Sigmoid colon (tissue), 7 donors: ENCODE results near the gene KIF19. TPM values are rescaled to one million over a fixed set of nuclear protein-coding genes. Genes with fewer than 3 reads are reported as not detected.
"Not testable (repeated sequence)": the region's sequence is repeated elsewhere in the genome, so short reads cannot be mapped to it uniquely, and the experiment has no call there.

Source experiments
- DNase-seq: peaks from one replicate; pipeline ENCODE4 v3.0.0-alpha.2; 2019
- H3K27ac ChIP-seq, 4 donors: fragments of 200-600 bp; sonication (generic); one replicate each; pipeline ENCODE4 v1.5.1; 2016 to 2019; ENCODE audit warnings: mild to moderate bottlenecking in 1 of 4
- H3K27me3 ChIP-seq, 3 donors: fragments of 200-600 bp; sonication (generic); one replicate each; pipeline ENCODE4 v1.5.1; 2019; ENCODE audit warnings: mild to moderate bottlenecking in 1 of 3
- H3K36me3 ChIP-seq, 4 donors: fragments of 200-600 bp; sonication (generic); one replicate each; pipeline ENCODE4 v1.5.1; 2016 to 2019
- H3K4me1 ChIP-seq, 4 donors: fragments of 200-600 bp; sonication (generic); one replicate each; pipeline ENCODE4 v1.5.1; 2017 to 2019
- H3K4me3 ChIP-seq, 4 donors: fragments of 200-600 bp; sonication (generic); one replicate each; pipeline ENCODE4 v1.5.1; 2017 to 2019; ENCODE audit warnings: mild to moderate bottlenecking in 2 of 4, moderate library complexity in 1 of 4
- H3K9me3 ChIP-seq, 4 donors: fragments of 200-600 bp in 3 of 4; sonication (generic) in 3 of 4; one replicate each; pipeline versions ENCODE4 v1.5.1 to v1.6.1; 2013 to 2019
- CTCF ChIP-seq, 4 experiments: fragments of 450-650 bp in 3 of 4; fragments of 200-600 bp in 1 of 4; IDR thresholded peaks; one replicate each; pipeline ENCODE4 v1.5.1; 2016 to 2019; ENCODE audit warnings: antibody characterized with exemption in 4 of 4, mild to moderate bottlenecking in 3 of 4, moderate library complexity in 2 of 4
- EP300 ChIP-seq, 4 donors: sonication (generic); formaldehyde crosslinking; IDR thresholded peaks; one replicate each; pipeline ENCODE4 v1.6.1; 2017; ENCODE audit warnings: antibody characterized with exemption in 4 of 4
- POLR2A ChIP-seq, 2 donors: fragments of 450-650 bp; IDR thresholded peaks; one replicate each; pipeline ENCODE4 v1.6.1; 2016; ENCODE audit warnings: antibody characterized with exemption in 2 of 2, mild to moderate bottlenecking in 2 of 2, moderate library complexity in 2 of 2
- POLR2AphosphoS5 ChIP-seq, 4 donors: sonication (generic); formaldehyde crosslinking; IDR thresholded peaks; one replicate each; pipeline ENCODE4 v1.6.1; 2017; ENCODE audit warnings: antibody characterized with exemption in 4 of 4
- WGBS, 2 donors: extraction: QIAGEN DNeasy Blood & Tissue Kit; methylation state at CpG; one replicate each; pipeline ENCODE4 v1.1.7; 2013; 5-methylcytosine and 5-hydroxymethylcytosine counted together
- intact Hi-C: fragments of 100-400 bp; cut with DNase I; formaldehyde crosslinking; loops from one replicate; pipeline ENCODE4 v1.15.1; 2023
- polyA plus RNA-seq, 3 donors: library from polyadenylated mRNA; stranded (reverse); fragments of 200-250 nt; gene quantifications; one replicate each; pipeline ENCODE4 v1.2.3, GENCODE V29; 2013
- total RNA-seq, 4 donors: library from RNA; depleted of rRNA; stranded (reverse); fragments of >200 nt; gene quantifications; one replicate each; pipeline ENCODE4 v1.1.0, GENCODE V29; 2016
- donor health status: healthy with polysubstance abuse.
- donor health status: Bipolar disorder and iron deficiency.
- donor health status: healthy.

Gene KIF19
- total and polyA plus RNA-seq, 7 donors = 0.36 to 3.3 (median 0.80) TPM; not detected in 1

DNA sequence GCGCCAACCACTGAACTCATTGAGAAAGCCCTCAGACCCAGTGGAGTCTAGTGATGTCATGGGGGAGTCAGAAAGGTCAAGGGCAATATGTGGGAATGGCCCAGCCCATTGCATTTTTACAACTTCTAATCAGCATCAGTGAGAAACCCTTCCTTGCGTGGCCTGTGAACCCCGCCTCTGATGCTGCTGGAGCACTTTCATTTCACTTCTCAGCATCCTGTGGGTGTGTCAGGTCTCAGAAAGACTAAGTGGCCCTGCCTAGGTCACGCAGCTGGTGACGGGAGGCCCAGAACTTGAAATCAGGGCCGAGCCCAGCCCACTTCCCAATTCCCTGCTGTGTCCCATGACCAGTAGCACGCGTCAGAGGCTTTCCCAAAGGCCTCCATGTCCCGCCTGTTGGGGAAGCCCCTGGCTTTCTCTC is 45.9 kb upstream of the KIF19 start:
- H3K36me3 ChIP-seq = no peaks in the 10 kb centered on the region
- peaks cover 0 to 4% (median 2%) of the 10 kb centered on the region in 4 donors for H3K4me1 ChIP-seq
- no peak overlapping the region for H3K27ac ChIP-seq
- no peaks in the 10 kb centered on the region for H3K9me3 ChIP-seq
- H3K4me3 ChIP-seq = no peak overlapping the region
- DNase-seq = no peak
- TF ChIP-seq EP300 (IDR thresholded peaks at IDR 0.05) = no peak
- TF ChIP-seq CTCF (IDR thresholded peaks at IDR 0.05) = no peak
- TF ChIP-seq POLR2A (IDR thresholded peaks at IDR 0.05) = no peak
- no peak for TF ChIP-seq POLR2AphosphoS5 (IDR thresholded peaks at IDR 0.05)
- 66% methylated on average over 9 of the region's 9 CpGs for WGBS, 2 donors
- intact Hi-C loops = no loop called here
- H3K27me3 ChIP-seq = peaks cover 0 to 23% (median 6%) of the 10 kb centered on the region in 3 donors

DNA sequence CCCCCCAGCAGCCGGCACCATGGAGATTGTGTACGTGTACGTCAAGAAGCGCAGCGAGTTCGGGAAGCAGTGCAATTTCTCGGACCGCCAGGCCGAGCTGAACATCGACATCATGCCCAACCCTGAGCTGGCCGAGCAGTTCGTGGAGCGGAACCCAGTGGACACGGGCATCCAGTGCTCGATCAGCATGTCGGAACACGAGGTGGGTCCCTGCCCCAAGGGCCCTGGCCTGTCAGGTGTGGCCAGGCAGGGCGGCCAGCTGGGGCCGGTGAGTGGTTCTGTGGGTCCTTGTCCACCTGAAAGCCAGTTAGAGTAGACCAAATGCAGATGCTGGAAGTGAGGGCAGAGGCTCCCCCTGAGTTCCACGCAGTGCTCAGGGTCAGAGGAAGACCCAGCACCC is 44.2 kb upstream of the KIF19 start:
- H3K27me3 ChIP-seq = peaks cover 0 to 14% (median 7%) of the 10 kb centered on the region in 3 donors
- H3K9me3 ChIP-seq = no peaks in the 10 kb centered on the region
- H3K4me3 ChIP-seq = no peak overlapping the region
- no peaks in the 10 kb centered on the region for H3K36me3 ChIP-seq
- TF ChIP-seq CTCF (IDR thresholded peaks at IDR 0.05) (no peak), POLR2A (IDR thresholded peaks at IDR 0.05) (no peak), POLR2AphosphoS5 (IDR thresholded peaks at IDR 0.05) (no peak), EP300 (IDR thresholded peaks at IDR 0.05) (no peak)
- WGBS, 2 donors = 92 to 94% methylated on average over 20 of the region's 20 CpGs
- no peak overlapping the region for H3K27ac ChIP-seq
- intact Hi-C loops = no loop called here
- no peak for DNase-seq
- peaks cover 0 to 4% (median 0%) of the 10 kb centered on the region in 4 donors for H3K4me1 ChIP-seq

GRCh38 chr17:74282274-74282586 is 43.8 kb upstream of the KIF19 start:
- DNase-seq, H3K9me3 ChIP-seq, H3K36me3 ChIP-seq, H3K4me3 ChIP-seq, H3K27ac ChIP-seq, intact Hi-C loops, H3K4me1 ChIP-seq: not testable (repeated sequence)
- peaks cover 0 to 14% (median 7%) of the 10 kb centered on the region in 3 donors for H3K27me3 ChIP-seq
- 88% methylated on average over 4 of the region's 4 CpGs for WGBS, 2 donors

GRCh38 chr17:74282587-74283370 is 43.2 kb upstream of the KIF19 start:
- H3K9me3 ChIP-seq = no peaks in the 10 kb centered on the region
- H3K4me1 ChIP-seq = no peaks in the 10 kb centered on the region
- no peak for TF ChIP-seq EP300 (IDR thresholded peaks at IDR 0.05)
- TF ChIP-seq POLR2AphosphoS5 (IDR thresholded peaks at IDR 0.05) = no peak
- TF ChIP-seq POLR2A (IDR thresholded peaks at IDR 0.05) = no peak
- TF ChIP-seq CTCF (IDR thresholded peaks at IDR 0.05) = no peak
- 29 to 45% methylated on average over 9 of the region's 9 CpGs for WGBS, 2 donors
- no peak overlapping the region for H3K4me3 ChIP-seq
- H3K27me3 ChIP-seq = peaks cover 0 to 14% (median 7%) of the 10 kb centered on the region in 3 donors
- no peaks in the 10 kb centered on the region for H3K36me3 ChIP-seq
- no peak for DNase-seq
- no peak overlapping the region for H3K27ac ChIP-seq
- intact Hi-C loops = no loop called here

GRCh38 chr17:74283371-74283673 is 42.7 kb upstream of the KIF19 start:
- DNase-seq = no peak
- 74 to 82% methylated on average over 4 of the region's 4 CpGs for whole genome bisulfite sequencing, 2 donors
- H3K36me3 ChIP-seq = no peaks in the 10 kb centered on the region
- H3K27ac ChIP-seq = no peak overlapping the region
- intact Hi-C loops = no loop called here
- no peaks in the 10 kb centered on the region for H3K4me1 ChIP-seq
- H3K4me3 ChIP-seq = no peak overlapping the region
- no peaks in the 10 kb centered on the region for H3K9me3 ChIP-seq
- H3K27me3 ChIP-seq = peaks cover 0 to 14% (median 7%) of the 10 kb centered on the region in 3 donors
- TF ChIP-seq POLR2A (IDR thresholded peaks at IDR 0.05) (no peak), CTCF (IDR thresholded peaks at IDR 0.05) (no peak), EP300 (IDR thresholded peaks at IDR 0.05) (no peak), POLR2AphosphoS5 (IDR thresholded peaks at IDR 0.05) (no peak)
